Activated naive CD8-positive, alpha-beta T cell treated with anti-CD3 and anti-CD28 coated beads, Interleukin-2, amount 10 ng/mL, durations not matched to agents 7 days and 5 days (primary cell): ENCODE measurements around the gene ALX3. TPM values are rescaled to one million over a fixed set of nuclear protein-coding genes. Genes with fewer than 3 reads are reported as not detected.

Experiments
- ATAC-seq: fragments of 150-1000 bp; cut with Tn5 transposase; one replicate; pipeline ENCODE4 v1.10.0; 2021; ENCODE audit warnings: low read depth, moderate library complexity
- POLR2A ChIA-PET: fragments of 350-600 bp; sonication (Branson Sonifier 250); formaldehyde crosslinking; loops from one replicate; lab custom pipeline; 2021; ENCODE audit warnings: antibody characterized with exemption; lab: Charles Lee
- DNase-seq: peaks from one replicate; pipeline ENCODE4 v3.0.0; 2021
- H3K27ac Mint-ChIP-seq: one replicate; pipeline ENCODE4 v1.8.0; 2022; ENCODE audit warnings: mild to moderate bottlenecking, mixed read lengths
- H3K27me3 Mint-ChIP-seq: one replicate; pipeline ENCODE4 v1.8.0; 2022; ENCODE audit warnings: mild to moderate bottlenecking, moderate library complexity, mixed read lengths
- H3K36me3 Mint-ChIP-seq: one replicate; pipeline ENCODE4 v1.8.0; 2021; ENCODE audit warnings: mild to moderate bottlenecking, mixed read lengths
- H3K4me1 Mint-ChIP-seq: one replicate; pipeline ENCODE4 v1.8.0; 2021; ENCODE audit warnings: mixed read lengths
- H3K4me3 Mint-ChIP-seq: one replicate; pipeline ENCODE4 v1.8.0; 2022; ENCODE audit warnings: mild to moderate bottlenecking, moderate library complexity, mixed read lengths
- H3K9me3 Mint-ChIP-seq: one replicate; pipeline ENCODE4 v1.8.0; 2021; ENCODE audit warnings: mixed read lengths
- total RNA-seq, 2 experiments: library from RNA; stranded (reverse); gene quantifications; one replicate each; pipeline ENCODE4 v1.2.3, GENCODE V29; 2021

Gene ALX3
- not detected for total RNA-seq

GRCh38 chr1:110070671-110071242 is at the start of gene ALX3:
ALX3 (minus strand) TSS chr1:110070672; CDS start chr1:110070612, 60 bp downstream.
- no peaks in the 10 kb centered on the region for H3K36me3 Mint-ChIP-seq
- no peak for DNase-seq
- H3K27me3 Mint-ChIP-seq = peaks cover 84% of the 10 kb centered on the region
- no peak within 1 kb of the TSS for H3K4me3 Mint-ChIP-seq
- POLR2A ChIA-PET = interaction anchor here (1.0 kb wide), 1 partner anchor 8 kb away, joined by 5 read pairs; no protein-coding TSS in a partner anchor
- H3K27ac Mint-ChIP-seq = no peak within 1 kb of the TSS
- ATAC-seq = no peak
- H3K9me3 Mint-ChIP-seq = no peaks in the 10 kb centered on the region
- peaks cover 5% of the 10 kb centered on the region for H3K4me1 Mint-ChIP-seq

GRCh38 chr1:110119843-110120242 is 49.4 kb upstream of the ALX3 start:
- H3K9me3 Mint-ChIP-seq = peaks cover 8% of the 10 kb centered on the region
- H3K36me3 Mint-ChIP-seq = peaks cover 4% of the 10 kb centered on the region
- H3K4me3 Mint-ChIP-seq = no peak overlapping the region
- H3K27ac Mint-ChIP-seq = no peak overlapping the region
- peaks cover 6% of the 10 kb centered on the region for H3K4me1 Mint-ChIP-seq
- no peak for DNase-seq
- no peak for ATAC-seq
- H3K27me3 Mint-ChIP-seq = peaks cover 26% of the 10 kb centered on the region
- POLR2A ChIA-PET = no interaction called here

- Mint-ChIP-seq H3K4me1 (peaks cover 6% of the 10 kb centered on the region), H3K36me3 (peaks cover 4% of the 10 kb centered on the region), H3K4me3 (no peak overlapping the region), H3K27ac (no peak overlapping the region), H3K9me3 (peaks cover 8% of the 10 kb centered on the region), H3K27me3 (peaks cover 27% of the 10 kb centered on the region)
- DNase-seq = no peak
- ATAC-seq = no peak
- POLR2A ChIA-PET = no interaction called here
These were observed 48.3 kb upstream of the ALX3 start for GRCh38 chr1:110118636-110119396.

GRCh38 chr1:110114784-110115183 is 44.3 kb upstream of the ALX3 start:
- Mint-ChIP-seq H3K36me3 (no peaks in the 10 kb centered on the region), H3K4me1 (peaks cover 3% of the 10 kb centered on the region), H3K27me3 (peaks cover 17% of the 10 kb centered on the region)

DNA sequence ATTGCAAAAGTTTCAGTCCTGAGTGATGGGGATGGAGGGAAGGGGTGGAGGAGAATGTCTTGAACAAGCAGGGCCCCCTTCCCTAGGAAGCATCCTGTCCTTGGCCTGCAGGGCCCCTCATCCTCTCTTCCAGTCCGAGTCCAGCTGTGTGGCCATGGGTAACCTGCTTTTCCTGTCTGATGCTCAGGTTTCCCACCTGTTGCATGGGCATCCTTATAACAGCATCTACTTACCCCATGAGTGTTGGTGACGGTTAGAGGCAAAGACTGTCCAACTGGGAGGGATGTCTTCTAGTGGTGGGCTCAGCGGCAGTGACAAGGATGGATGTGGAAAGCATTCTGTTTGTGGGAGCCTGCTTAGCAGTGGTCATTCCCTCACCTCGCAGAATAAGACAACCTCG is 43.7 kb upstream of the ALX3 start:
- Mint-ChIP-seq H3K4me3 (no peak overlapping the region), H3K9me3 (no peaks in the 10 kb centered on the region), H3K27ac (no peak overlapping the region), H3K4me1 (peaks cover 3% of the 10 kb centered on the region), H3K27me3 (peaks cover 22% of the 10 kb centered on the region), H3K36me3 (no peaks in the 10 kb centered on the region)
- POLR2A ChIA-PET = no interaction called here
- ATAC-seq (no peak), DNase-seq (no peak)

More at GRCh38 chr1:110114784-110115183, 44.3 kb upstream of the ALX3 start:
- Mint-ChIP-seq H3K27ac (no peak overlapping the region), H3K4me3 (no peak overlapping the region), H3K9me3 (no peaks in the 10 kb centered on the region)
- POLR2A ChIA-PET = no interaction called here
- DNase-seq (no peak), ATAC-seq (no peak)

DNA sequence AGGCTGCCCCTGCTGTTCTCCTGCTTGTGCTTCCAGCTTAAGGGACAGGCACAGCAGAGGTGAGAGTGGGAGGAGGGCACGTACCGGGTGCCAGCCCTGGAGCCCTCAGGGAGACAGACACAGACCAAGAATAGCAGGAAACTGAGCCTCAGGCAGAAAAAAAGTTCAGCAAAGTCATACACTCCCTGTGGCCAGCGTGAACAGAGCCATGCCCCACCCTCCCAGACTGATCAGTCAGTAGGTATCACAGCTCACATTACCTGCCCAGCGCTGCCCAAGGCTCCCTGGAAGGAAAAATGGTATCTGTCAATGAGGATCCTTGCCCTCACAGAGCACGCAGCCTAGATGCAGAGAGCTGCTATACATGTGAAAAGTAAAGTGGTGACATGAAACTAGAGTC is 43.1 kb upstream of the ALX3 start:
- H3K9me3 Mint-ChIP-seq = no peaks in the 10 kb centered on the region
- peaks cover 24% of the 10 kb centered on the region for H3K27me3 Mint-ChIP-seq
- no peak overlapping the region for H3K27ac Mint-ChIP-seq
- DNase-seq = no peak
- ATAC-seq = no peak
- peaks cover 3% of the 10 kb centered on the region for H3K4me1 Mint-ChIP-seq
- H3K4me3 Mint-ChIP-seq = no peak overlapping the region
- POLR2A ChIA-PET = no interaction called here
- H3K36me3 Mint-ChIP-seq = no peaks in the 10 kb centered on the region

DNA sequence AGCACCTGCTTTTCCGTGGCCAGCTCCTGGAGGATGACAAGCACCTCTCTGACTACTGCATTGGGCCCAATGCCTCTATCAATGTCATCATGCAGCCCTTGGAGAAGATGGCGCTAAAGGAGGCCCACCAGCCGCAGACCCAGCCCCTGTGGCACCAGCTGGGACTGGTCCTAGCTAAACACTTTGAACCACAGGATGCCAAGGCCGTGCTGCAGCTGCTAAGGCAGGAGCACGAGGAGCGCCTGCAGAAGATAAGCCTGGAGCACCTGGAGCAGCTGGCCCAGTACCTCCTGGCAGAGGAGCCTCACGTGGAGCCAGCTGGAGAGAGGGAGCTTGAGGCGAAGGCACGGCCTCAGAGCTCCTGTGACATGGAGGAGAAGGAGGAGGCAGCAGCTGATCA is 42.2 kb upstream of the ALX3 start:
- no peak for ATAC-seq
- Mint-ChIP-seq H3K9me3 (no peaks in the 10 kb centered on the region), H3K27ac (no peak overlapping the region), H3K27me3 (peaks cover 27% of the 10 kb centered on the region), H3K4me1 (peaks cover 3% of the 10 kb centered on the region), H3K4me3 (no peak overlapping the region), H3K36me3 (no peaks in the 10 kb centered on the region)
- POLR2A ChIA-PET = no interaction called here
- DNase-seq = no peak

DNA sequence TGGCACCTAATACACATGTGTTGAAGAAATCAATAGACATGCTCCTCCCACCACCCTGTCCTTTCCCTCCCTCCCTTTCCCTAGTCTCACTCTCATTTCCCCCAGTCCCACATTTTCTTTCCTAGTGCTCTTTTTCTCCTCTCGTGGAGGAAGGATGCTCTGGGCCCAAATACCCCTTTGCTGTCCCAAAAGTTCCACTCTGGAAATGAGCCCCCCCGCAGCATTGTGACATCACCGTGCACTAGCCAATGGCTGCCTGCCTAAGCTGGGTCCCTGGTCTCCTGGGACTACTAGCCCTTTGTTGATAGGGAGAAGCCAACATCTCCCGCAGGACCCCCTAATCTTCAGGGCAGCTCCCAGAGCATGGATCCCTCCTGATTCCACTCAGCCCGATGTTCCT is 41.7 kb upstream of the ALX3 start, which contains the start of gene UBL4B:
TSS of gene UBL4B (plus strand) at position 301 of the 400 bp plus-strand sequence. CDS start at position 393, 92 bp downstream.
- POLR2A ChIA-PET = no interaction called here
- peaks cover 31% of the 10 kb centered on the region for H3K27me3 Mint-ChIP-seq
- DNase-seq (no peak), ATAC-seq (no peak)
- H3K27ac Mint-ChIP-seq = no peak within 1 kb of the TSS
- H3K4me3 Mint-ChIP-seq = no peak within 1 kb of the TSS
- H3K9me3 Mint-ChIP-seq = no peaks in the 10 kb centered on the region
- peaks cover 3% of the 10 kb centered on the region for H3K4me1 Mint-ChIP-seq
- no peaks in the 10 kb centered on the region for H3K36me3 Mint-ChIP-seq

DNA sequence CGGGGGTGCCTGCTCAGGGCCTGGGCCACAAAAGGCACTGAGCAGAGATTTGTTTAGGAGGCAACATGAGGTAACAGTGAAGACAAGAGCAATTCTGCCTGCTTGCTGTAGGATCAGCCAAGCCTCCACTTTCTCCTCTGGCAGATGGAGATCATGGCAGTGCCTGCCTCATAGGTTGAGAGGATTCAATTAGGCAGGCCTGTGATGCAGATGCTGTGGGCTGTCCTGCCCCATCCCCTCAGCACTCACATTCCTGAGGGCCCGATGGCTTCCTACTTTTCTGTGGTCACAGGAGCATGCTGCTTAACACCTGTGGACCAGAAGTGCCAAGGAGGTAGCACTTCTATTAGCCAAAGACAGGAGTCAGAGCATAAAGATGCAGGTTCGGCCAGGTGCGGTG is 40.6 kb upstream of the ALX3 start:
- POLR2A ChIA-PET = no interaction called here
- ATAC-seq = no peak
- H3K27ac Mint-ChIP-seq = no peak overlapping the region
- H3K4me1 Mint-ChIP-seq = no peaks in the 10 kb centered on the region
- no peak for DNase-seq
- no peaks in the 10 kb centered on the region for H3K36me3 Mint-ChIP-seq
- peaks cover 31% of the 10 kb centered on the region for H3K27me3 Mint-ChIP-seq
- no peaks in the 10 kb centered on the region for H3K9me3 Mint-ChIP-seq
- no peak overlapping the region for H3K4me3 Mint-ChIP-seq

- H3K27ac Mint-ChIP-seq = no peak overlapping the region
- H3K4me3 Mint-ChIP-seq = no peak overlapping the region
- H3K36me3 Mint-ChIP-seq = no peaks in the 10 kb centered on the region
- no peaks in the 10 kb centered on the region for H3K9me3 Mint-ChIP-seq
- POLR2A ChIA-PET = no interaction called here
- no peak for DNase-seq
- ATAC-seq = no peak
- H3K4me1 Mint-ChIP-seq = peaks cover 2% of the 10 kb centered on the region
- peaks cover 24% of the 10 kb centered on the region for H3K27me3 Mint-ChIP-seq
These were observed 37.5 kb upstream of the ALX3 start for GRCh38 chr1:110107867-110108469.

DNA sequence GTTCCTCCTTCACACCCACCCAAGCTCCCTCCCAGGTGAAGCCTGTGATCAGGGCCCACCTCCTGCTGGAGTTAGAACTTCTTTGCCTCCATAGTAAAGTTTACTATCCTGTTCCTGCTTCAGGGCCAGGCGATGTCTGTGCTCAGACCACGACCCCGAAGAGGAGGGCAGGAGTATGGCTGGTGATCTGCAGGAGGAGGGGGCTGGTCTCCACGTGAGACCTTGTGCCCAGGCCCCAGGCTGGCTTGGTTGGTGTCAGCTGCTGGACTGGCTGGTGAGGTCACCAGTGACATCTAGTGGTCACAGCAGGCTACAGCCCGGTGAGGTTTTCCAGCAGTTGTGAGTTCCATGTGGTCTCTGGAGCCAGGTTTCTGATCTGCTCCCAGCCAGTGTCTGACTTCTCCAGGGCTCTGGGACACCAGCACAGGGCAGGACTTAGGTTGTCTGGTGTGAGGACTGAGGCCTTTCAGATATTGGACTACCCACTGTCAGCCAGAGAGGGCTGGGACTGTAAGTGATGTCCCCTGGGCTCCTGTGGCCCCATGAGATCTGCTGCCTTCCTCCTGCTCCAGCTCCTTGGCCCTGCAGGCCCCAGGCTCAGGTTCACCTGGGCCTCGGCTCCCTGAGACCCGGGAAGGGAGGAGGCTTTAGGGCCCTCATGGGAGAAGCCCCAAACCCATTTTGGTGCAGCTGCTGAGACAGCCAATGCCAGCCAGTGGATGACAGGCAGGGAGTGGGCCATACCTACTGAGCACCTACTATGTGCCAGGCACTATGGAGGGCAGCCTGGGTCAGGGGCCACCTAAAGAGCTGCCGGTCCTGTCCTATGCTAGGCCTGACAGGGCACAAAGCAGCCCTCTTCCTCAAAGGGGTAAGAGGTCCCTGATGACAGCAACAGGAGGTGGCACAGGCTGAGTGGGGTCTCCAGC is 35.8 kb upstream of the ALX3 start:
- H3K9me3 Mint-ChIP-seq = no peaks in the 10 kb centered on the region
- H3K4me3 Mint-ChIP-seq = no peak overlapping the region
- DNase-seq = peak; percentile 62
- peaks cover 24% of the 10 kb centered on the region for H3K27me3 Mint-ChIP-seq
- POLR2A ChIA-PET = interaction anchor here (1.4 kb wide), 1 partner anchor 77 kb away, joined by 4 read pairs; no protein-coding TSS in a partner anchor
- H3K36me3 Mint-ChIP-seq = no peaks in the 10 kb centered on the region
- no peak overlapping the region for H3K27ac Mint-ChIP-seq
- peak; percentile 76 for ATAC-seq
- peaks cover 2% of the 10 kb centered on the region for H3K4me1 Mint-ChIP-seq

DNA sequence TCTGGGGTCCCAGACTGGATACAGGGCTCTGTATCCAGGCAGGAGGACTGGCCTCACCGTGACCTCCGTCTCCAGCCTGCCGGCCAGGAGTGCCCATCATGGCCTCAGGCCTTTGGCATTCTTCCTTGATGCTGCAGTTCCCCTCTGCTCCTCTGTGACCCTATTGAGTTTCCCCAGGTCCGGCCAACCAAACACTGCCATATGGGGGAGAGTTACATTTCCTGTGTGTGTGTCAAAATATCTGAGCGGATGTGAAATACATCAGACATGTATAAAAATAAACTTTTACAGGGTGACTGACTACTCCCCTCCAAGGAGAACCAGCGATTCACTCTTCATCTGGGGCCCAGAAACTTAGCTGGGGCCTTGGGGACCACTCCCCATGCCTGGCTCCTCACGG is 31.6 kb upstream of the ALX3 start:
- Mint-ChIP-seq H3K4me1 (peaks cover 2% of the 10 kb centered on the region), H3K9me3 (no peaks in the 10 kb centered on the region), H3K27ac (no peak overlapping the region), H3K4me3 (no peak overlapping the region), H3K36me3 (no peaks in the 10 kb centered on the region), H3K27me3 (peaks cover 2% of the 10 kb centered on the region)
- ATAC-seq (no peak), DNase-seq (no peak)
- POLR2A ChIA-PET = no interaction called here

- peaks cover 2% of the 10 kb centered on the region for H3K4me1 Mint-ChIP-seq
- no peaks in the 10 kb centered on the region for H3K36me3 Mint-ChIP-seq
- POLR2A ChIA-PET = no interaction called here
- ATAC-seq (no peak), DNase-seq (no peak)
- no peaks in the 10 kb centered on the region for H3K9me3 Mint-ChIP-seq
- no peak overlapping the region for H3K27ac Mint-ChIP-seq
- H3K4me3 Mint-ChIP-seq = no peak overlapping the region
- H3K27me3 Mint-ChIP-seq = peaks cover 11% of the 10 kb centered on the region
These were observed 29.9 kb upstream of the ALX3 start for GRCh38 chr1:110100335-110100734.
